HG03442 (cell line): Measurements from ENCODE around the gene FAM53B.

Experiments used
- ATAC-seq: cut with Tn5 transposase; IDR thresholded peaks from one replicate; pipeline ENCODE4 v1.9.1; 2021; ENCODE audit warnings: mild to moderate bottlenecking, moderate library complexity; ENCODE audit not compliant: unreplicated experiment

Gene FAM53B

DNA sequence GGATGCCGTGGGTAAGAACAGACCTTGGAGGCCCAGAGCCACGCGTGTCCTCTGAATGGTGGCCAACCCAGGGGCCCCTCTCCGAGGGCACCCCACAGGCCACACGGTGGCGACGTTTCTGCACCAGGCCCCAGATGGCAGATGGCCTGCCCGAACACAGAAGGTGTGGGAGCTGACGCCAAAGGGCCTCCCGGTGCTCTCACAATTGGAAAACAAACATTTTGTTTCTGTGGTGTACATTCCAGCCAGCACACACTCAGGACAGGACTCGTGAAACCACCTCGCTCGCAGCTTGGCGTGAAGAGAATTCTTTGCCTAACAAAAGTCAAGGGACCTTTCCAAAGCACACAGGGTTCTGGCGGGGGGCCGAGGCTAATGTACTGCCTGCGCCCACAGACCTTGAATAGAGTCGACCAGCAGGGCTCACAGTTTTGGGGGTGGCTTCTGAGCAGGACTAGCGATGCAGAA is 112.1 kb downstream of the FAM53B start:
- no peak for ATAC-seq

DNA sequence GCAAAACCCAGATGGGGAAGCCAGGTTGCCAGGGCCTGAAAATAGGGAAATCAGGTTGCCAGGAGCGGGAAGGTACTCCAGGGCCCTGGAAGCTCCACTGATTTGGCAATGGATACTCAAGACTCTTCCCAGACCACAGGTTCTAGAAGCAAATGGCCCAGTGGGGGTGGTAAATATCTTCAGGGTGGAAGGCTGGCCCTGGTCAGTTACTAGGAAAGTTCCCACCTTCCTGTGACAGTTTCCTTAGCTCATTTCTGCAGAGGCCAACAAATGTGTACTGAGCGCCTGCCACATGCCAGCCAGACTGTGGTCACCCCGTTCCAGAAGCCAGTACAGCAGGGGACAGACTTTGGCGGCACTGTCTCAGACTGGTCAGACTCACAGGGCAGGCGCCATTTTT is 113.6 kb downstream of the FAM53B start:
- ATAC-seq: no peak

DNA sequence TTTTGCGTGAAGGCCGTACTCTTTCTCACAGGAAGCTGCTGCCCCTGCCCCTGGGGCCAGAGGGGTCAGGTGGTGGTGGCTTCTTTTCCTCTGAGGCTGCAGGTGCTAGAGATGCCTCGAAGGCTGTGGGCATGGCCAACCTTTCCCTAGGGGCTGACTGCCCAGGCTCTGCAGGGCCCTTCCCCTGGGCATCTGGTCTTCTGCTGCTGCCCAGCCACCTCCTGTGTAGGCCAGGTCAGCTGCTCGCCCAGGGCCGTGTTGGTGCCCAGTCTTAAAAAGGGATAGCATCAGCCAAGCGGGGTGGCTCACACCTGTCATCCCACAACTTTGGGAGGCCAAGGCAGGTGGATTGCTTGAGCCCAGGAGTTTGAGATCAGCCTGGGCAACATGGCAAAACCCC is 114.3 kb downstream of the FAM53B start:
- ATAC-seq: no peak

DNA sequence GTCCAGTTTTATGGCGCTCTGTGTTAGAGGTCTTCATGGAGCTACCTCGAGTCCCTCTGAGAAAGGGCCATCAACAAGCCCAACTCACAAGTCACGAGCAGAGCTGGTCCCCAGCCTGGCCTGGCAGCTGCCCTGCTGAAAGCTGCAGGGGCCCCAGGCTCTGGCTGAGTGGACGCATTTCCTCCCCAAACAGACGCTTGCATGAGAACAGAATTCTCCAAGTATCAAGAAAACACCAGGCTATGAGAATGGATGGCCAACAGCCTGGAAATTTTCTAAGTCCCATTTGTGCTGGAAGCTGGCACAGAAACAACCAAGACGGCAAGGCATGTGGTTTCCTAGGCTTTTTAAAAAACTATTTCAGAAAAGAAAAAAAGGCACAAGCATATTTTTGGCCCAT is 114.8 kb downstream of the FAM53B start:
- ATAC-seq: no peak

DNA sequence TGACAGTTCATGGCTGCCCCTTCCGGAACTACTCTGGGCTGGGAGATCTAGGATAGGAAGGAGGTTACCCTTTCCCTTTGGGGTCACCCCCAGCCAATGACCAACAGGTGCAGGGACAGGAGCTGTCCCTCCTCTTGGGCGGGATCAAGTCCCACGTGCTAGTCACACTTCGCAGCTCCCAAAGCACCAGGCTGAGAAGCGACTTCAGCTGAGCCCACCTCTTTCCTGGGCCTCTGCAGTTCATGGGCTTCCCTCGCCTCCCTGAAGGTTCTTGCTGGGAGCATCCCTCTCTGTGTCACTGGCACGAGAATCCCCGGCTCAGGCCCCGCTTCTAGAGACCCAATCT is 115.5 kb downstream of the FAM53B start:
- no peak for ATAC-seq

DNA sequence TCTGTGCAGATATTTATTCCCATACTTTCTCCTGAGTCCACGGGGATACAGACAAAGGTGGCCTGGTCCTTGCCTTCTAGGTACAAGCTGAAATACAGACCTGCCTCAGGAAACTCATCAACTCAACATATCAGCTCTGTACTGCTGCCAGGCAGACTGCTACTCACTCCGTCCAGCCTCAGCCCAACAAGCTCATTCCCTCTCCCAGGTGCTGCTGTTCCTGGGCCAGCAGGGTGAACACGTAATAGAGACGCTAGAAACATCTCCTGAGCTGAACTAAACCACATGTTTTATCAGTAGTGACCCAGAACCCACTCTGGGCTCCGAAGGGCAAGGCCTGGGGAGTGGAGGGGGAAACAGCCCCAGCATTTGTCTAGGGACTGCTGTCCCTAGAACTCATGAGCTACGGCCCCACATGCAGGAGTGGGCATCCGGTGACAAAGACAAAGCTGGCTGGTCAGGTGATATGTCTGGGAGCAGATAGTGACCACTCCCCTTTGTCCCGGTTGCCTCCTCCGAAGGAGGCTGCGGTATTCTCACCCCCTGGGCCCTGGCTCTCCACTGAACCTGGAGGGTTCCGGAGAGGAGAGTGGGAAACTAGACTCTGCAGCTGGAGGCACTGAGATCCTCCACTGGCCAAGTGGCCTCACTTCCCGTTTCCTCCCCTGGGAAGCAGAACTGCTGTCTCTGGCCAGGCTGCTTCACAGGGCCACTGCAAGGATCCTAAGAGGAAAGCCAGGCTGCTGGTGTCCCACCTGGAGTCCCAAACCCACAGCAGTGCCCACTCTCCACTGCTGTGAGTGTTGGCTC is 116.1 kb downstream of the FAM53B start:
- ATAC-seq: no peak

DNA sequence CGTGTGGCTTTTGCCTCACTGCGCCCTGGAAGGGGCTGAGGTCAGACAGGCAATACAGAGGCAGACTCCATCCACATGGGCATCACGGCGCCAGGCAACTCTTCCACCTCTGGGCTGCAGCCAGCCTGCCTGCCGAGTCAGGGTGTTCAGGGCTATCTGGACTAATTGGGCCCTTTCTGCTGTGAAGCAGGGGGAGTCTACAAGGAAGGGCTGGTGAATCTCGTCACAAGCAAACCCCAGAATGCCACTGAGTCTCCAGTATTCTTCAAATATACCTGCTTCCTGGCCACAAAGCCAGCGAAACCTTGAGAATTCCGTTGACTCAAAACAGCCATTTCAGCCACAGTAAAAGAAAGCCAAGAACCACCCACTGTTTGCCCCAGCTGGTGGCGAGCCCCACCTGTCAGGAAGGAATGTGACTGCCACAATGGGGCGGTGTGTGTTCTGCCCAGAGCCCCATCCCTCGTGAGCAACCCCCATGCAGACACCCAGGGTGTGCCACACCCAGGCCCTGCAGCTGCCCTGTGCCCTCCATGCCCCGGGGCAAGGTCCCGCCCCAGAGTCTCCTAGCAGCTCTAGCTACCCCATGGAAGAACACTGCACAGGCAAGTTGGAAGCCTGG is 117.3 kb downstream of the FAM53B start:
- ATAC-seq: peak; percentile 71

DNA sequence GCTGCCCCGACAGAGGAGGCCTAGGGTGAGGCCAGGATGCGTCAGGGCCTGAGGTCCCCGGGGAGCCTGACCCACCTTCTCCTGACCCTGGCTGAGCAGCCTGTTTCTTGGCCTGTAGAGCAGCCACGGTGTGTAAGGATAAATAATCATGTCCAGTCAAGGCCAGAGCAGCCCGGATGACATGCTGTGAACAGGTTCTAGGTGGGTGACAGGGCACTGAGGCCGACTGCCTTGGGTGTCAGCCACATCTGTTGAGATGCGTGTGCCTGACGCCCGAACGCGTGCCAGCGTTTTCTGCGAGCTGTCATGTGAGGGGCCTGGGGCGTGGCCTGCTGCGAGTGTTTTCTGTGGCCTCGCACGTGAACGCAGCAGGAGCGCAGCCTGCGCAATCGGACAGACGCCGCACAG is 118.3 kb downstream of the FAM53B start:
- ATAC-seq: no peak

DNA sequence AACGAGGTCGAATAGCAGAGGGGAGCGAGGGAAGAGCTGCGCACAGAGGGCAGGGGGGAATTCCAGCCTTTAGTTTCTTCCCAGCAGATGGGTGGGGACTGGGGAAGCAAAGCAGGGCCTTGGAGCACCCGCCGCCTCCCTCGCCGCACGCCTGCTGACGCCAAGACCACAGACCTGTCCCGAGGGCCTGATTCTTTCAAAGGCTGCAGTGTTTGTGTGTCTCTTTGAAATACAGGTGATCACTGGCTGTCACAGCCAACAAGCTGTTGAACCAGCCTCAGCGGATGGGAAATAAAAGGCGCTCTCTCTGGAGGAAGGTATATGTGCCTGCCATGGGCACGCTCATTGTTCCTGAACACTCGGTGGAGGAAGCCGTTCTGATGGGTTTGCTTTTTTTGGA is 119.3 kb downstream of the FAM53B start:
- no peak for ATAC-seq

DNA sequence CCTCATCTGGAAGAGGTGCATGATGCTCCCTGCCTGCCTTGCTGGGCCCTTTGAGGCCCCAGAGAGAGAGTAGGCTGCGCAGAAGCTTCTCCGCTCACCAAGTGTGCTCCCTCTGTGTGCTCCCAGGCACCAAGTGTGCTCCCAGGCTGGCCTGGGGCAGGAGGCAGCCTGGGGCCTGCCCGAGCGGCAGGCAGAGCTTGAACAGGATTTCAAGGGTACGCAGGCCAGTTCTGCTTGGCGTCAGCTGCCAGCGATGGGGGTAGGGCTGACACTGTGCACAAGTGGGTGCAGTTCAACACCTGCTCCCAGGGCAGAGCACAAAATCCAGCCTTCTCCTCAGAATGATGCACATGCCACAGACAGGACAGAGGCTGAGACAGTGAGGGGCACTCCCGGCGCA is 119.7 kb downstream of the FAM53B start:
- ATAC-seq: no peak

DNA sequence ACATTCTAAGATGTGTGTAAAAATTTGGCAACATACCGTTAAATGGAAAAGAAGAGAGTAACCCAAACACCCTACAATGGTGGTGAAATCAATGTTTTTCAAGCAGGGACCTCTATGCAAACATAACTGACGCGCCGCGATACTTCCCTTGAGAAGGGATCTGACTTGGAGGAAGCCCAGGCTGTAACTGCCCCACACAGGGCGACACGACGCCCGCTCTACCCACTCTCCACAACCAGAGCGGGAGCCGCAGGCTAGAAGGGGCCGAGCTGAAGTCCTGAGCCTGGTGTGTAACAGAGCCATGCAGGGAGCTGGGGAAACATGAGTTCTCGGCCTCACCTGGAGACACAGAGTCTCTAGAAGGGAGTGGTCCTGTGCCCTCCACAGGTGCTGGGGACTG is 120.2 kb downstream of the FAM53B start:
- no peak for ATAC-seq

DNA sequence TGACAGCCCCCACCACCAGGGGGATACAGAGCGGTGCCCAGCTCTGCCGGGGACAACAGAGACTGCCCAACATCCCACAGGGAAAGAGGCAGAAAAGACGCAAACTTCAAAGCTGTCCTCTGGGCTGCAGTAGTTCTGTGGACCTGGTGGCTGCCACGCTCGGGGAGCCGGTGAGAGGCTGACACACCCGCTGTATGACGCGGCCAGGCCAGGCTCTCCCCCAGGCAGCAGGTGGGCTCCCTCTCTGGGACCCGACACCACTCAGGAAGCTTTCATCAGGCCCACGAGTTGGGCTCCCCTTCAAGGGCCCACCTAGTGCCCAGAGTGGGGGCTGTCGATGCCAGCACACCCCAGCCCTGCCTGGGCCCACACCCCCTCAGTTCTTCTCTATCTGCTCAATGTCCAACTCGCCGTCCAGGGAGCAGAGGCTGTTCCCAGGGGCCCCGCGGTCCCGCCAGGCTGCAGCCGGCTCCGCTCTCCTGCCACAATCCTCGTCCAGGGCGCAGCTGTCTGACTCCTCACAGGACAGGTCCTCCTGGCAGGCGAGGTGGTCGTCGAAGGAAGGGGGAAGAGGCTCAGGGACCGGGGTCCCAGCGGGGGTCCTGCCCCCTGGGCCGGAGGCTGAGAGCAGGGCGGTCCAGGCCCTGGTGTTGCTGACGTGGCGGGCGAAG is 121.2 kb downstream of the FAM53B start:
- no peak for ATAC-seq

DNA sequence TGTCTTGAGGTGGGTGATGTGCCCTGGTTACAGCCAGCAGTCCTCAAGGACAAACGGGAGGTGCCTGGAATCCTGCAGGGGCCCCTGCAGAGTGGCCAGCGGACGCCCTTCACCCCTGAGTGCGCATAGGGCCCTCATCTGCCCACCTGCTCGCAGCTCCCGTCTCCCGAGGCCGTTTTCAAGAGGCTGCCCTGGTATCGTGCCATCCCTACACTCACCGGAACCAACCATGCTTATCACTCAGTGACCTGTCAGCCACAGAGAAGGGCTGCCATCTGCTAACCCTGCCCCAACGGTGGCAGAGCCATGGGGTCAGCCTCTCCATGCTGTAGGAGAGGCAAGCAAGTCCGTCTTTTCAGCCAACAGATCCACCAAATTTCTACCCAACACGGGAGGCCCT is 122.0 kb downstream of the FAM53B start:
- ATAC-seq: no peak

DNA sequence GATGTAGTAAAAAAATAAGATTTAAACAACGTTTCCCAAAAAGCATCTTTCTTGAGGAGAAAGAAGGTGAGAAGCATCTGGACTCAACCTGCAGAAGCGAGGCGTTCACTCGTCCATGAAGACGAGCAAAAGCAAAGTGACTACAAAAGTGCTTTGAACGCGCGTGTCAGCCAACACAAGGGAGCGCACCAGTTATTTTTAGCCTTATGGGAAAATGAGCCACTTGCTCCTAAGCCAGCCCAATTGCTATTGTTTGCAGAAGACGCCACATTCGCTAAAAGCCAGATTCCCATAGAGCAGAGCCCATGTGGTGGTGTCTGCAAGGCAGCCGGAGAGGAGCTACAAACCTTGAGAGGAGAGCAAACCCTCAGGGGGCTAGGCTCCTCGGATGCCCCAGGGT is 122.5 kb downstream of the FAM53B start:
- ATAC-seq: no peak

DNA sequence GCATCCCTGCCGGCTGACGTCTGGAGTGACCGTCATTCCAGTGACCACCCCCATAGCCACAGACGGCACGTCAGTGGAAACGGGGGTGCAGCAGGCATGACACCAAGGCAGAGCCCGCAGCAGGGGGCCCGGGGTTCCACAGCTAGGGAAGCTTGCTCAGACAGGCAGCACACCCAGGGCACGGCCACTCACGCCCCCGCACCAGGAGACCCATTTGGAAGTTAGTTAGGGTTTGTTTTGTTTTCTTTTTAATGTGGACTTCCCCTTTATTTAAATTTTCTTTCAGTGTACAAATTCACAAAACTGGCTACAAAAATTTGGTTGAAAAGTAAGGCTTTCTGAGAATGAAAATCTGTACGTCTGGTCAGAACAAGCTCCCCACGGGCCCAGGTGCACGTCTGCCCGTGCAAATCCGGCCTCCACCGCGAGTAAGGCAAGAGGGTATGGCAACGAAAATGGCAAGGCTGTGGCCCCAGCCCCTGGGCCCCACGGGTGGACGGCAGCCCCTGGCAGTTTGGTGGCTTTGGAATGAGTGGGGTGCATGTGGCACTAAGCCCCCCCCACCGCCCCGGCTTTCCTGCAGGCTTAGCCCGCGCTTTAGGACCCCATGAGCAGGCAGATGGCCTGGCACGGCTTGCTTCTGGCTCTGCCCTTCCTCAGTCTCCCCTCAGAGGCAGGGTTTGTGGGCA is 124.2 kb downstream of the FAM53B start:
- peak; percentile 32 for ATAC-seq

DNA sequence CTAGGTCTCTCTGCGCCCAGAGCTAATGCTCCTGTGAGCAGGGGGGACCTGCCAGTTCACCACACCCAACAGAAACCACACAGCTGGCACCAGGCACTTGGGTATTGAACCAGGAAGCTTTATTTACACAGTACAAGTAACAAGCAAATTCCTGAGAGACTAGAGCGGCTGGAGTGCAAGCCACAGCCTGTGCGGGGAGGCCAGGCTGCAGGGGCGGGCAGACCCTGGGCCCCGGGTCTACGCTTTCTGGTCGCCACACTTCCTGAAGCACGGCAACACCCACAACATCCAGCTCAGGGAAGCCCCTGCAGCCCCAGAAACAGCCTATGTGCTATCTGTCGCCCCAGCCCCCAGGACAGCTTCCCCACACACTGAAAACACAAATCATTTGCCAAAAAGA is 125.0 kb downstream of the FAM53B start:
- peak; percentile 32 for ATAC-seq

DNA sequence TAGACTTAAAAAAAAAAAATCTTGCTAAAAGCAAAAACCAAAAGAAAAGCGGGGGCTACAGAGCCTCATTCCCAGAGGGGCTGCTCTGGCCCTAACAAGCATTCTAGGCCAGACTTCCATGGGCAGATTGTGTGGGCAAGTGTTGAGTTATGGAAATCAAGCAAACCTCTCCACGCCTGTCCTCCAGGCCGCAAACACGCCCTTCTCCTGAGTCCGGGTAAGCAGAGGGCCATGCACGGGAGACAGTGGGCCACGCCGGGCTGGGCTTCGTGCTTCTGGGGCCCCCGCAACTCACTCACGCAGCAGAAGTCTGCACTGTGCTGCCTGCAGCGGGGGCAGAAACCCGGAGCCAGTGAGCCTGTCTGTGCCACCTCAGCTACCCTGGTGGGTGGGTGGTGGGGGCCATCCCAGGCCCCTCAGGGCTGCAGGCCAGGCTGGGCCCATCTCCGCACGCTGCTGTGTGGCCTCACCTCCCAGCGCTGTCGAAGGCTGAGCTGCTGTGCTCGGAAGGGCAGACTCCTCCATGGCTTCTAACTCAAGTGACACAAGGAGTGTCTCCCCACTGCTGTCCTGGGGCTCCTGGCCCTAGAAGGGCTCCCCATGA is 125.6 kb downstream of the FAM53B start:
- no peak for ATAC-seq

DNA sequence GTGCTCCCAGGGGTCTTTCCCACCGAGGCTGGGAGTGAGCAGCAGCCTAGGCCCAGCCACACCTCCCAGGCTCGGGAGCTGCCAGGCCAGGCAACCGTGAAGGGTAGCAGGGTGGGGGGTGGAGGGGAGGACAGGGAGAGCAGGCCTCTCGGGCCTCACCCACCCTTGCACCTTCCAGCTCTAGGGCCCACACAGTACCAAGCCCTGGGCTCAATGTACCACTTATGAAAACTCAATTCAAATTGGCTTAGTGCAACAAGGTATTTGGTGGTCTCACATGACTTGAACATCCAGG is 127.4 kb downstream of the FAM53B start:
- ATAC-seq: no peak

DNA sequence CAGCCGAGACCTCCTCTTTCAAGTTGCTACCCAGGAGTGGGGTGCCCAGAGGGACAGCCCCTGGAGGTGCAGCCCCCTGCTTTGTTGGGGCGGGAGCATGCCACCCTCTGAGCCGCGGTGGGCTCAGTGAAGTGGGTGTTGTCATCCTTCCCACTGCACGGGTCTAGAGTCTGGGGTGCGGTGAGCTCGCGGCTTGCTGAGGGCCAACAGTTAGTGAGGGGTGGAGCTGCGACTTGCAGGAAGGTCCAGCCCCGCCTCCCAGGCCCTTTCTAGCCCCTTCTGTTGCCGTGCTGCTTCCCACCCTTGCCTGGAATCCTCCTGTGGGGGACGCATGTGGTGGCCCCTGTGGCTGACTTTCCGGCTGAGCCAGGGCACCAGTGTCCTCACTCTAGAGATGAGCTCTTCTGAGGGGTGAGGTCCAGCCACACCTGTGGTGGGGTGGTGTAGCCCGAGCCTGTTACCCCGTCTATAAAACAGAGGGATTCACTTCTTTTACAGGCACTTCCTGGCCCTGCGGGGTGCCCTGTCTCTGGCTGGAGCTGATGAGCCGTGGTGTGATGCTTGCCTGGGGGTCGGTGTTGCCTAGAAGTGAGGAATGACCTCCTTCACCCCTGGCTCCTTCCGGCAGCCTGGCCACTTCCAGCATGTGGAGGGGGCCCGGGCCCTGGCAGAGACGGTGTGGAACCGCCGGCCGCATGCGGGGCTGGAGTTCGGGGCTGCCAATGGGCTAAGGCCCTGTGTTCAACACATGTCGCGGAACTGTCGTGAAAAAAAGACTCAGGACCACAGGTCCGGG is 127.9 kb downstream of the FAM53B start:
- no peak for ATAC-seq

DNA sequence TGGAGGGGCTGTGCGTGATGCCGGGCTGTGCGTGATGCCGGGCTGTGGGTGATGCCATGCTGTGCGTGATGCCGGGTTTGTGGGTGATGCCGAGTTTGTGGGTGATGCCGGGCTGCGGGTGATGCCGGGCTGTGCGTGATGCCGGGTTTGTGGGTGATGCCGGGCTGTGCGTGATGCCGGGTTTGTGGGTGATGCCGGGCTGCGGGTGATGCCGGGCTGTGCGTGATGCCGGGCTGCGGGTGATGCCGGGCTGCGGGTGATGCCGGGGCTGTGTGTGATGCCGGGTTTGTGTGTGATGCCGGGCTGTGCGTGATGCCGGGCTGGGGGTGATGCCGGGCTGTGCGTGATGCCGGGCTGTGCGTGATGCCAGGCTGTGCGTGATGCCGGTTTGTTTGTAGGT is 128.9 kb downstream of the FAM53B start:
- no peak for ATAC-seq
